Panc1 (cell line): Measurements from ENCODE around the gene TMEM30B. TPM values are rescaled to one million over a fixed set of nuclear protein-coding genes. Genes with fewer than 3 reads are reported as not detected.

ENCODE experiments used
- ATAC-seq: fragments of 200-7000 bp; cut with Tn5 transposase; 2 replicates; pipeline ENCODE4 v1.9.1; 2020; ENCODE audit warnings: mild to moderate bottlenecking, moderate library complexity
- BruUV-seq: library from RNA; stranded (reverse); fragments of 400-500 nt; replicated peaks from 2 replicates; lab custom pipeline; 2021; lab: Mats Ljungman, UMichigan
- CTCF ChIA-PET: fragments of 300-600 bp; sonication (Branson Sonifier 250); formaldehyde crosslinking; loops from one replicate; lab custom pipeline; 2022; ENCODE audit warnings: antibody characterized with exemption; lab: Charles Lee
- POLR2A ChIA-PET: fragments of 300-600 bp; sonication (Branson Sonifier 250); formaldehyde crosslinking; loops from one replicate; lab custom pipeline; 2022; ENCODE audit warnings: antibody characterized with exemption; lab: Charles Lee
- DNase-seq: peaks from one replicate; pipeline ENCODE4 v3.0.0-alpha.2; 2010; ENCODE audit warnings: low read depth, low spot score
- H3K27ac ChIP-seq: 2 replicates; pipeline ENCODE4 v1.5.1; 2011; ENCODE audit warnings: mild to moderate bottlenecking, low read length, inconsistent platforms
- H3K27me3 ChIP-seq: fragments of 200-500 bp; sonication (Bioruptor generic); 2 replicates; pipeline ENCODE4 v1.6.0; 2014; ENCODE audit warnings: low read length, inconsistent platforms; ENCODE audit not compliant: control insufficient read depth, insufficient read depth
- H3K36me3 ChIP-seq: fragments of 200-500 bp; sonication (Bioruptor generic); 2 replicates; pipeline ENCODE4 v1.5.1; 2014; ENCODE audit warnings: inconsistent platforms, mild to moderate bottlenecking, low read length, moderate library complexity; ENCODE audit not compliant: control insufficient read depth, insufficient read depth
- H3K4me1 ChIP-seq: 2 replicates; pipeline ENCODE4 v1.5.1; 2011; ENCODE audit warnings: inconsistent platforms, mild to moderate bottlenecking, low read length, moderate library complexity; ENCODE audit not compliant: control insufficient read depth, insufficient read depth
- H3K4me3 ChIP-seq, 2 experiments: 2 replicates each; pipeline ENCODE4 v1.5.1; 2011 to 2012; ENCODE audit warnings: low read depth in 2 of 2, low read length in 2 of 2, mild to moderate bottlenecking in 2 of 2, inconsistent platforms in 1 of 2, moderate library complexity in 1 of 2
- H3K9me3 ChIP-seq: fragments of 200-500 bp; sonication (Bioruptor generic); 2 replicates; pipeline ENCODE4 v1.5.1; 2014; ENCODE audit warnings: low read depth, mild to moderate bottlenecking, inconsistent platforms, low read length, moderate library complexity; ENCODE audit not compliant: control insufficient read depth, insufficient read depth
- CTCF ChIP-seq: fragments of 450-650 bp; IDR thresholded peaks from 2 replicates; pipeline ENCODE4 v1.5.1; 2017; ENCODE audit warnings: mild to moderate bottlenecking
- POLR2AphosphoS5 ChIP-seq: IDR thresholded peaks from 2 replicates; pipeline ENCODE4 v1.6.1; 2012; ENCODE audit warnings: mild to moderate bottlenecking, low read depth, low read length, moderate library complexity
- REST ChIP-seq, 2 experiments: IDR thresholded peaks; 2 replicates each; pipeline ENCODE4 v1.6.1; 2011 to 2012; ENCODE audit warnings: low read depth in 2 of 2, control low read depth in 1 of 2, low read length in 1 of 2, mild to moderate bottlenecking in 1 of 2, moderate library complexity in 1 of 2; ENCODE audit not compliant: insufficient read depth in 1 of 2
- SIN3A ChIP-seq: IDR thresholded peaks from 2 replicates; pipeline ENCODE4 v1.6.1; 2012; ENCODE audit warnings: low read depth, mild to moderate bottlenecking, low read length, moderate library complexity, borderline replicate concordance; ENCODE audit not compliant: insufficient read depth
- TCF7L2 ChIP-seq: IDR thresholded peaks from 2 replicates; pipeline ENCODE4 v1.6.1; 2011; ENCODE audit warnings: mild to moderate bottlenecking, low read depth, low read length, inconsistent platforms
- in situ Hi-C: cut with HindIII; loops from 2 replicates; pipeline ENCODE4 v1.10.0; 2016; ENCODE audit warnings: low sequenced_read_pairs, low pct_unique_long_range_greater_than_20kb
- intact Hi-C: fragments of 100-400 bp; cut with micrococcal nuclease; formaldehyde crosslinking; loops from one replicate; pipeline ENCODE4 v1.10.0; 2022; ENCODE audit not compliant: unreplicated experiment
- total RNA-seq: library from RNA; stranded (reverse); gene quantifications from one replicate; pipeline ENCODE4 v1.2.1, GENCODE V29; 2021; ENCODE audit not compliant: unreplicated experiment

The TMEM30B gene
- total RNA-seq, 1 experiment from 2014 or later, result 0.10 TPM

- intact Hi-C loops, result no loop called here
Measured at GRCh38 chr14:61296151-61296550, 15.0 kb upstream of the TMEM30B start.

GRCh38 chr14:61290701-61291100 lies 9.6 kb upstream of the TMEM30B start:
- no peak for ATAC-seq
- ChIA-PET POLR2A (no interaction called here), CTCF (no interaction called here)
- in situ Hi-C loops (no loop called here), intact Hi-C loops (no loop called here)
- no peak overlapping the region for H3K4me3 ChIP-seq
- BruUV-seq, result no TSS peak
- H3K4me1 ChIP-seq, result no peaks in the 10 kb centered on the region
- H3K36me3 ChIP-seq, result no peaks in the 10 kb centered on the region
- H3K27me3 ChIP-seq, result peaks cover 2% of the 10 kb centered on the region; the same call in 1 of the 2 replicates
- H3K9me3 ChIP-seq, result no peaks in the 10 kb centered on the region
- no peak for DNase-seq
- TF ChIP-seq SIN3A (no peak), TCF7L2 (no peak), CTCF (no peak), POLR2AphosphoS5 (no peak)
- no peak overlapping the region for H3K27ac ChIP-seq

More at GRCh38 chr14:61296151-61296550, 15.0 kb upstream of the TMEM30B start:
- DNase-seq (no peak), ATAC-seq (no peak)
- peaks cover 2% of the 10 kb centered on the region; the same call in 1 of the 2 replicates for H3K27me3 ChIP-seq
- H3K36me3 ChIP-seq, result no peaks in the 10 kb centered on the region
- in situ Hi-C loops, result no loop called here
- H3K4me3 ChIP-seq, result no peak overlapping the region
- ChIA-PET CTCF (no interaction called here), POLR2A (no interaction called here)
- H3K9me3 ChIP-seq, result no peaks in the 10 kb centered on the region
- no TSS peak for BruUV-seq
- H3K4me1 ChIP-seq, result no peaks in the 10 kb centered on the region
- no peak overlapping the region for H3K27ac ChIP-seq
- TF ChIP-seq TCF7L2 (no peak), REST (IDR thresholded peaks at IDR 0.05; ENCODE audit: insufficient read depth in 1 of 2, low read depth in 2 of 2, low read length in 1 of 2) (no peak), POLR2AphosphoS5 (no peak), SIN3A (no peak), CTCF (no peak)
